HG02943 (cell line): Measurements from ENCODE around the gene AKIRIN1.
"Not testable (repeated sequence)": the region's sequence is repeated elsewhere in the genome, so short reads cannot be mapped to it uniquely, and the experiment has no call there.

ENCODE experiments used
- ATAC-seq: cut with Tn5 transposase; IDR thresholded peaks from one replicate; pipeline ENCODE4 v1.9.1; 2021; ENCODE audit warnings: mild to moderate bottlenecking, low read depth, moderate library complexity; ENCODE audit not compliant: unreplicated experiment

The AKIRIN1 gene

DNA sequence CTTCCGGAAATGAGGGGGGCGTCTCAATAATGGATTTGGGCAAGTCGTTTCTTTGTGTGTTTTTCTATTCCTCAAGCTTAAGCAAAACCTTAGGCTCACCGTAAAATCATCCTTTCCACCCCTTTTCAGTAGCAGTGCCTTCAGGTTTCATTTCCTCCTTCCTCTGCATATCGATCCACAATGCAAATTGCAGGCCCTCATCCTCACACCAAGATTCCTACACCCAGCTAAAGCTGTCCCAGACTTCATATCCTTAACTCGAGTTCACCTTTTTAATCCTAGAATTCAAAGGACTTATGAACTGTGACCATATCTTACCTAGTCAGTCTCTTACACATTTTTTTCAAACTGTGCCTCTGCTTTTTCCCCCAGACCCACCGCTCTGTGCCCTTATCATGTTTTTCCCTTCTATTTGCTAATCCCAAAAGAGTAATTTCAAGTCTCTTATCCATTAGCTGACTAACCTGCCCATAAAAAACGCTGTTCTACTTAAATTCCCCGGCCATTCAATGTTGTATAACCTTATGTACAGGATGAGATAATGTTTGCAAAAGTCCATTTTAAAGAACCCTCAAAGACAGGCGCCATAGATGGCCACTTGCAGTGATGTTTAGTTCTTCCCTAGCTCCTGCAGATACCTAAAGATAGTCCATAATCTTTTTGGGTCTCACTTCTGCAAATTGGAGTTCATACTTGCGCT is 1.5 kb downstream of the AKIRIN1 start:
- ATAC-seq: no peak

DNA sequence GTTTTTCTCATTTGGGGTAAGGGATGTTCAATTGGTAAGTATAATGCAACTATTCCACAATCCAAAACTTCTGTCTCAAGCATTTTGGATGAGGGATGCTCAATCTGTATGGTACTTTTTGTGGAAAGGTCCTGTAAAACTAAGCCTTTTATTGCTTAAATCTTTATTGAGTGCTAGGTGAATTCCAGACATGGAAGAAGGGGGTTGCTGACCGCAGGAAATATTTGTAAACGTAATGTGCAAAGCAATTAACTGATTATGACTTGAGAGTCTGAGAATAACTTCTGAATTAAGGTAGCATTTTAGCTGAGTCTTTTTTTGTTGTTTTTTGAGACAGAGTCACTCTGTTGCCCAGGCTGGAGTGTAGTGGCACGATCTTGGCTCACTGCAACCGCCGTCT is 3.1 kb downstream of the AKIRIN1 start:
- no peak for ATAC-seq

DNA sequence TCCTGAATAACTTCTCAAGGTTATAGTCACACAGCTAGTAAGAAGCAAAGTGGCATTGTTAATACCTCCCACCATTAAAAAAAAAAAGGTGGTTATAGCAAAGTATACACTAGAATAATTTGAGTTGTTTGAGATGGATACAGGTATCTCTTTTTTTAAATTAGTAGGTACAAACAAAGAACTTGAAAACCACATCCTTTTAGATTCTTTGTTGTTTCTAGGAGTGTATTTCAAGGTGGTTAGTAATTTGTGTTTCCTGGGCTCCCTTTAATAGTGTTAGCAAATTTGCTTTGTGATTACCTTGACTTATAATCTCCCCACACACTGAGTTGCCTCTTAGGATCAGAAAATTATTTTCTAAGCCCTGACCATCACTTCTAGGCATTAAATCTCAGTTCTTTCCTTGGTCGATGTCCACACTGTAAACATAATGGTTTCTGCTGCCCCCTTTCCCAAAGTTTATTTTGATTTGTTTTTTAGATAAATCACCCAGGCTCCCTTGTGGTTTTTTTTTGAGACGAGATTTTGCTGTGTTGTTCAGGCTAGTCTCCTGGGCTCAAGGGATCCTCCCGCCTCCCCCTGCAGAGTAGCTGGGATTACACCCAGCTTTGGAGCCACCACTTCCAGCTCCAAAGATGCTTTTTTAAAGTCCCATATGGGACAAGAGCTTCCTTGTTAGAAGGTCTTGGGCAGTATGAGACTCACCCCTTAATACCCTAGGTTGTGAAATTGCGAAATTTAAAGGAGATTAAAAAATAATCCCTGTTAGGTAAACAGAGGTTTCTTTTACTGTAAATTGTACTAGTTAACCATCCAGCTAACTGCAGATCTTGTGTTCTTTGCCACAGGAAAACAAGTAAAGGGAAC is 6.2 kb downstream of the AKIRIN1 start:
- ATAC-seq: no peak

DNA sequence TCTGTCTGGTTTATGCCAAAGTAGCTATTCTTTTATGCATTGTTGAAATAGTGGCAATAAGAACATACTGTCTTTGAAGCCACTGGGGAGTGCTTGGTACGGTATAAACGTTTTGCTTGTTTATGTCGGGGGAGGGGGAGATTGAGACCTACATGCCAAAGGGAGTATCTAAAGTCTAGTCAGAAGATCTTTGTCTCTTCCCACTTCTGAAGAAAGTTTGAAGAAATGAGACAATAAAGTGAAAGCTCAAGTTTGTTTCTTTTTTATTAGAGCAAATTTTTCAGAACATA is 6.8 kb downstream of the AKIRIN1 start:
- ATAC-seq: no peak

DNA sequence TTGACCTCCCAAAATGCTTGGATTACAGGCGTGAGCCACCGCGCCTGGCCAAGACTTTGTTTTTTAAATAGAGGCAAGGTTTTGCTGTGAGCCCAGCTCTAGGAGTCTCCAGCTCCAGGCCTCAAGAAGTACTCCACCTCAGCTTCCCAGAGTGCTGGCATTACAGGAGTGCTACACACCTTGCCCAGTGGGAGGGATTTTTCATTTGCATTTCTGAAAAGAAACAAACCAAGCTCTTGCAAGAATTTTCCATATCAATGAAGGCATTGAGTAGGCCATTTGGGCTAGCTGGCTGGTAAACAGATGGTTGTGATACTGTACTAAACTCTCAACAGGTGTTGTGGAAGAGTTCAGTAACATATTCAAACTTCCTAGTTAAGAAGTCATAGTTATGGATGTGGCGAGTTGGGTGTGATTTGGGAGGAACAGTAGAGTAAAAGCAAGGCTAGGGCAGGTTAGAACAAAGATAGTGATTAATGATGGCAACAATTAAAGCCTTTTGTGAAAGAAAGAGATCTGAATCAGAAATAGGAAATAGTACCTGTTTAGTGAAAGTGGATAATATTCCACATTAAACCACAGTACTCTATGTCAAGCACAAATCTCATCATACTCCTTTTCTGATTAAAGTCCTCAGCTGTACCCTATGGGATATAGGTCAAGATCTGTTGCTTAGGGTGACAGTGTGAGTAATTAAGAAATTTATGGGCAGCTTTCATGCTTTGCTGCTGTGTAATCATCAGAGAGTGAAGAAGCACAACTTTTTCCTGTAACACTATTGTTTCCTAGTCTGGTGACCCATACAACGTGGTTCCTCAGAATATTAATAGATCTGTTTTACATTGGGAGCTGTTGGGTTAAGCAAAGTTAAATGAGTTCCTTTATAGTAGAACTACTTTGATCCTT is 10.7 kb downstream of the AKIRIN1 start:
- ATAC-seq: no peak

DNA sequence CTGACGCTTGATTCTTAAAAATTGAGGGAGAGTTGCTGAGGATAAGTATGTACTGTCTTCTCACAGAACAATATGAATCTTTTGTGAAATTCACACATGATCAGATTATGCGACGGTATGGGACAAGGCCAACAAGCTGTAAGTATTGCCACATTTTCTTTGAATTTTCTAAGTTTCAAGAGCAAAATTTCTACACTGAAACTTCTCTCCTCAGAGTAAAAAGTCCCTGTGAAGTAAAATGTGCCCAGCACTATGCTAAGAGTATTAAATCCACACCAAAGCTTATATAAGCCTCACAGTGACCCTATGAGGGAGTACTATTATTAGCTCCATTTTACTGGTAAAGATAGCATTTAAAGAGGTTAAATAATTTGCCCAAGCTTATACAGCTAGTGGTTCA is 12.2 kb downstream of the AKIRIN1 start:
- ATAC-seq: no peak

DNA sequence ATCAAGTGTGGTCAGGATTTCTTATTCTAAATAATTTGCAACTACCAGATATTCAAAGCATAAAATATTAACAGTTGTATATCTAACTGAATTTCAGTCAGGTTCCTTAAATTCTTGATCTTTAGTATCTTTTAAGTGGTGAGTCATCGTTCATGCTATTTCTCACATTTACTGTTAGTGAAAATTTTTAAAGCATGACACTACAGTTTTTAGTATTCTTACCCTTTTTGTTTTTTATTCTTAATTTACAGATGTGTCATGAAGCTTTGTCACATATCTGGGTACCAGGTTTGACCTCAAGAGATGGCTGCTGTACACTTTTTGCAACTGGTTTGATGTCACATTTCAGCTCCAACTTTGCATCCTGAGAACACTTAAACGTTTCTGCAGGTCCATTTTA is 12.7 kb downstream of the AKIRIN1 start:
- no peak for ATAC-seq

DNA sequence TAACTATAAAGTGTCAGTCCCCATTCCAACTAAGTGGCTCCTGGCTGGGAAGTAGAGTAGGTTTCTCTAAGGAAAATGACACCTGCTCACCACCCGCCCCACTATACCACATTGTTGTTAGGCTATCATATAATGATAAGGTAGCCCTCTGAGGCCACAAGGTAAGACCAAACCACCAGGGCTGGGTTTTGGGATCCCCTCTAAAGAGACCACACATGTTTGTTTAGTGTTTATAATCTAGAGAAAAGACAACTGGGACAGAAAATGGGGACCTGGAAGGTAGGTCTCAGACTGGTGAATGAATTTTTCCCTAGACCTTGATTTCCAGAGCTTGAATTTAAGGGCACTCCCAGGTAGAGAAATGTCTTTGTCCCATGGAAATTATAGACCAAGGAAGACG is 15.2 kb downstream of the AKIRIN1 start:
- no peak for ATAC-seq

DNA sequence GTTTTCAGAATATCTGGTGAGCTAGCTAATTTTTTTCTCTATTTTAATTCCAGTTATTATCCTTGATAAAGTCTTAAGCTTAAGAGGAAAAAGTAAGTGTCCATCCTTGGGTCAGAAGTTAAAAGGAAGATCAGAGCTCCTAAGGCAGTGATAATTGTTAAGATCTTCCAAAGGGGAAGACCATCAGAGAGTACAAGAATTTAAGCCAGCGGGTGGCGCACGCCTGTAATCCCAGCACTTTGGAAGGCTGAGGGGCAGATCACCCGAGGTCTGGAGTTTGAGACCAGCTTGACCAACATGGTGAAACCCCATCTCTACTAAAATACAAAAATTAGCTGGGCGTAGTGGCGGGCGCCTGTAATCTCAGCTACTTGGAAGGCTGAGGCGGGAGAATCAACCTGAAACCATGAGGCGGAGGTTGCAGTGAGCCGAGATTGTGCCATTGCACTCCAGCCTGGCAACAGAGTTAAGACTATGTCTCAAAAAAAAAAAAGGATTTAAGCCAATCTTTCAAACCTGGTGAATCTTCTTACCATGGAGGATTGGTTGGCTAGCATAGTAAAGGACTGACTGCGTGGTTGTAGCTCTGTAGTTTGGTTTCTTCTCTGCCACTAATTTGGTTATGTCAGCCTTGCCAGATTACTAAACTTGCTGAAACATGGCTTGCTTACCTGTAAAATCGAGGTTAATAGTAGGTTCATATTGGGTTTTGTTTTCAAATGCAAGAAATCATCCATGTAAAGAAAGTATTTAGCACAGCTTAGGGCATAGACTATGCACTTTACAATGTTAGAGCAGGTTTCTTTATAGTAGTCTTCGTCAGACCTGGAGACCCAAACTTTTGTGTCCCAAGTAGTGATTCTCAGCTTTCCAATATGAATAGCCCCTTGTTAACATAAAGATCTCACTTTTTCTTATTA is 15.9 kb downstream of the AKIRIN1 start:
- ATAC-seq: no peak

DNA sequence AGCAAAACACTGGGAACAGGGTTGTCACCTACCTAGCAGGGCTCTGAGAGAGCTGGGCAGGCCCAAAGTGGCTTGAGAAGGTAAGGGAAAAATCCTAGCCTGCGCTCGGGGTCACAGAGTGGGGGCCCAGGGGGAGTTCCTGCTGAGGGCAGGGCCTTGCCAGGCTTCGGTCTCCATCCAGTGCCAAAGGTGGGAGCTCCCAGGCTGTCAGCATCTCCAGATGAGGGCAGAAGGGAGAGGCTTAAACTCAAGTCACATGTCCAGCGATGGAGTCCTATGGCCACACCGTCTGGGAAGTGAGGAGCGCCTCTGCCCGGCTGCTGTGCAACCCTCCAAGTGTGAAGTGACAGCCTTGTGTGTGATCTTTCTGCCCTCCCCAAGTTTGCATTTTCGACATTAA is 23.9 kb downstream of the AKIRIN1 start:
- not testable (repeated sequence) for ATAC-seq

DNA sequence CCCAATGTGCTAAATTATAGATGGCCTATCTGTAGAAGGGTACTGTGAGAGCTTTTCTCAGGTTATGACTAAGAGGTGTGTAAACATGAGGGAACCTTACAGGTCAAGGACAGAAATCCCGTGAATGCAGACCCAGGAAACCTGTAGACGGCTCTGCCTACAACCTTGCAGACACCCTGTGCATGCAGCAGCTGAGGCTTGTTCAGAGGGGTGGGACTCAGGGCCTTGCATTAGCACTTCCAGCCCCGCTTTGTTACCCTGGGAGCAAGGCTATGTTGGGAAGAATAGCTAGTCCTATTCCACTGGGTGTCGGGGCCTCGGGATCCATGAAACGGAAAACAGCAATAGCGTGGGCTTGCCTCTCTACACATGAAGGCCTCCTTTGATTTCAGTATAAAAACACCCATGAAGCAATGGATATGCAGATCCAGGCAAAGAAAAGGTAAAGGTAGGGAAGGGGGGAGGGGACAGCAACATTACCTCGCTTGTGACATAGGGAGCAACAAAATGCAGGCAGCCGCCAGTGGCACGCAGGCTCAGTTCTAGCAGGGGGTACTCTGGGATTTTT is 25.6 kb downstream of the AKIRIN1 start:
- no peak for ATAC-seq

DNA sequence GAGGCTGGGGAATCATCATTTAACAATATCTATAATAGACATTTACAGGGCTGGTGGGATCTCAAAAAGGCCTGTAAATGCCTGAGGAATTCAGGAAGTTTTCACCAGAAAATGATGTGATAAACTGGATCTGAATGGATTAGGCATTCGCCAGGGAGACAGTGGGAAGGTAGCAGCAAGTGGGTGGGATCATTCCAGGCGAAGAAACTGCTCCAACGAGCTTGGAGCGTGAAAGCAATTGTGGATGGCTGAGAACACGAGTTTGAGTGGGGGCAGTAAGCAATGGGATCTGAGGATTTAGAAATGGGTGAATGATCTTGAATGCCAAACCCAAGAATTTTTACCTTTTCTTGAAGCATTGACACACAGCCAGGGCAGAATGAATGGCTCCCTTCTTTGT is 26.2 kb downstream of the AKIRIN1 start:
- no peak for ATAC-seq

DNA sequence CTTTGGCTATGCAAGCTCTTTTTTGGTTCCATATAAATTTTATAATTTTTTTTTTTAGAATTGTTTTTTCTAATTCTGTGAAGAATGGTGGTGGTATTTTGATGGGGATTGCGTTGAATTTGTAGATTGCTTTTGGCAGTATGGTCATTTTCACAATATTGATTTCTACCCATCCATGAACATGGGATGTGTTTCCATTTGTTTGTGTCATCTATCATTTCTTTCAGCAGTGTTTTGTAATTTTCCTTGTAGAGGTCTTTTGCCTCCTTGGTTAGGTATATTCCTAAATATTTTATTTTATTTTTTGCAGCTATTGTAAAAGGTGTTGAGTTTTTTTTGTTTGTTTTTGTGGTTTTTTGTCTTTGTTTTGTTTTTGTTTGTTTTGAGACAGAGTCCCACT is 29.4 kb downstream of the AKIRIN1 start:
- not testable (repeated sequence) for ATAC-seq

DNA sequence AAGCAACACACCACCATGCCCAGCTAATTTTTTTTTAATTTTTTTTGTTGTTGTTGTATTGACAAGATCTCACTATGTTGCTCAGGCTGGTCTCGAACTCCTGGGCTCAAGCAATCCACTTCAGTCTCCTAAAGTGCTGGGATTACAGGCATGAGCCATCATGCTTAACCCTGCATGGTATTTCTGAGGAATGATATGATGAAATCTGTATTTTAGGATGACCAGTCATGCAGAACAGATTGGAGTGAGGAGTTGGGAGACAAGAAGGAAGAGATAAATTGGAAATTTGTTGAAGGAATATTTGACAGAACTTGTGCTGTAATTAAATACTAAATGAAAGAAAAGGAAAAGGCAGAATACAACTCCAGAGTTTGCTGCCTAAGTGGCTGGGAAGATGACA is 30.4 kb downstream of the AKIRIN1 start:
- no peak for ATAC-seq

DNA sequence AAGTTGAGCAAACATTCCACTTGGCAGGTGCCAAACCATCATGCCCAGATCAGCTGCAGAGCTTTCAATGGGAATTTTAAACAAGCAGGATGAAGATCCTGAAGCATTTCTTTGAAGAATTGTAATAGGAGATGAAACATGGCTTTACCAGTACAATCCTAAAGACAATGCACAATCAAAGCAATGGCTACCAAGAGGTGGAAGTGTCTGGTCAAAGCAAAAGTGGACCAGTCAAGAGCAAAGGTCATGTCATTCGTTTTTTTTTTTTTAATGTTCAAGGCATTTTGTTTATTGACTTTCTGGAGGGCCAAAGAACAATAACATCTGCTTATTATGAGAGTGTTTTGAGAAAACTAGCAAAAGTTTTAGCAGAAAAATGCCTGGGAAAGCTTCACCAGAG is 32.1 kb downstream of the AKIRIN1 start:
- no peak for ATAC-seq

DNA sequence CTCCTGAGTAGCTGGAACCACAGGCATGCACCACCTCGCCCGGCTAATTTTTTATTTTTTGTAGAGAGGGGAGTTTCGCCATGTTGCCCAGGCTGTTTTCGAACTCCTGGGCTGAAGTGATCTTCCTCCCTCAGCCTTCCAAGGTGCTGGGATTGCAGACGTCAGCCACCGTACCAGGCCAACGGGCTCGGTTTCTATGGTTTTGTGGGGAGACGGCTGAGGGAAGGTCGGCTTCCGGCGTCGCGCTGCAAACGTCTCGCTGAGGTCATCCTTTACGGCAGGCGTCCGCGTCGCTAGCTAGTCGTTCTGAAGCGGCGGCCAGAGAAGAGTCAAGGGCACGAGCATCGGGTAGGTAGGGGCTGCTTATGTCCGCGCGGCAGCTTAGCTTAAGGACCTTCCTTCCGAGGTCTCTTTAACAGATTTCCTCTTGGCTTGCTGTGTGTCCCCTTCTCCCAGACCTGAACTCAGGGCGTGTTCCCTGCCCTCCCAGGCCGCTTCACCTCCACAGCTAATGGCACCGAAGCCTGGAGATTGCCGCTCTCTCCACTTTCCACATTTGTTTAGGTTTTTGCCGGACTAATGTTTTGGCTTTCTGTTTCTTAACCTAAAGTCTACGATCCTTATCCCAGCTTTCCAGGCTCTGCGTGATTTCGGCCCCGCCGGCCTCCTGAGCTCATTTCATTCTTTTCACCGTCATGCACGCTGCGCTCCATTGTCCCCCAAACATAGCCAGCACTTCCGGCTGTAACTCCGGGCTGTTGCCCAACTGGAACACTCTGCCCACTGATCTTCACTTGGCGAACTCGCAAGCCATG is 35.2 kb downstream of the AKIRIN1 start, which contains the start of gene NDUFS5:
TSS of gene NDUFS5 (plus strand) at position 300 of the 815 bp plus-strand sequence. CDS start 2,375 bp downstream, outside the sequence.
- peak; percentile 72 for ATAC-seq

DNA sequence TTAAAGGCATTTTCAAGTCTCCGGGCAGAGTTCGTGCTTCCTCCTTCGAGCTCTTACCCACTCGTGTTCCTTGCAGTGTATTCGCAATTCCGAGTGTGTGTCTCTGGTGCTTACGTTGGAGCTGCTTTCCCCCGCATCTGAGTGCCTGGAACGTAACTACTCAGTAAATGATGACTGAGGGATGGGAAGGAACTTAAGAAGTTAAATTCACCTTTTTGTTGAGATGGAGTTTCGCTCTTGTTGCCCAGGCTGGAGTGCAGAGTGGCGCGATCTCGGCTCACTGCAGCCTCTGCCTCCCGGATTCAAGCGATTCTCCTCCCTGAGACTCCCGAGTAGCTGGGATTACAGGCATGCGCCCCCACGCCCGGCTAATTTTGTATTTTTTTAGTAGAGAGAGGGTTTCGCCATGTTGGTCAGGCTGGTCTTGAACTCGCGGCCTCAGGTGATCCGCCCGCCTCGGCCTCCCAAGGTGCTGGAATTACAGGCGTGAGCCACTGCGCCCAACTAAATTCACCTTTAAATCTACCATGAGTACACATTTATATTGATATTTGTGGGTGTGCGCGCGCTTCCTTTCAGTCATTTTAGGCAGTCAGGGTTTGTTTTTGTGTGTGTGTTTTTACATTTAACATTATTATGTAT is 35.9 kb downstream of the AKIRIN1 start:
- ATAC-seq: no peak

DNA sequence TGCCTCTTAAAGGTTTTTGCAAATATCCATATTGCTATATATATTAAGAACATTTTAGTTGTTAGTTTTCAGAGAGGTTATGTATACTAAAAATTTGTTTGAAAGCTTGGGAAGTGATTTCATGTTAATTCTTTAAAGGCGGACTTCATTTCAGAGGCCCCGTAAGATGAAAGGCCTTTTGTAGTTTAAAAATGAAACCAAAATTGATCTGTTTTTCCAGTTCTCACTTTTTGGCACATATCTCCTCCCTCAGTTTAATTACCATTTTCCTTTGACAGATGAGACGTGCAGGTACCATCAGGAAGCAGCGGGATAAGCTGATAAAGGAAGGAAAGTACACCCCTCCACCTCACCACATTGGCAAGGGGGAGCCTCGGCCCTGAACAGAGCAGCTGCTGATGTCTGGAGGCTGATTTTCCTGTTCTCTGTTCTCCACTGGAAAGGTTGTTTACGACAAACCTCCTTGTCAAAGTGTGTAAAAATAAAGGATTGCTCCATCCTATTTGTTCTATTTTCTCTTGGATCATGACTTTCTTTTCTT is 43.1 kb downstream of the AKIRIN1 start:
- no peak for ATAC-seq
